Osteoblast (primary cell): ENCODE data around the gene OR8D2. TPM values are rescaled to one million over a fixed set of nuclear protein-coding genes. Genes with fewer than 3 reads are reported as not detected.

Source experiments
- DNase-seq: peaks from one replicate; pipeline ENCODE4 v3.0.0; 2011; ENCODE audit warnings: low spot score, mixed read lengths; ENCODE audit not compliant: insufficient read length; ENCODE audit errors: missing footprints
- H2AFZ ChIP-seq: 2 replicates; pipeline ENCODE4 v1.6.0; 2011; ENCODE audit warnings: mild to moderate bottlenecking, low read length
- H3K27ac ChIP-seq: 2 replicates; pipeline ENCODE4 v1.5.1; 2011; ENCODE audit warnings: mild to moderate bottlenecking, low read depth, low read length, moderate library complexity
- H3K27me3 ChIP-seq: 2 replicates; pipeline ENCODE4 v1.6.0; 2012; ENCODE audit warnings: mild to moderate bottlenecking, control low read depth, inconsistent platforms, low read length, moderate library complexity; ENCODE audit not compliant: insufficient read depth
- H3K36me3 ChIP-seq: 2 replicates; pipeline ENCODE4 v1.5.1; 2011; ENCODE audit warnings: mild to moderate bottlenecking, low read length, control low read depth, moderate library complexity; ENCODE audit not compliant: insufficient read depth
- H3K4me1 ChIP-seq: 2 replicates; pipeline ENCODE4 v1.5.1; 2011; ENCODE audit warnings: mild to moderate bottlenecking, low read length, control low read depth, moderate library complexity; ENCODE audit not compliant: insufficient read depth
- H3K4me2 ChIP-seq: 2 replicates; pipeline ENCODE4 v1.6.0; 2011; ENCODE audit warnings: mild to moderate bottlenecking, low read length; ENCODE audit not compliant: insufficient read depth
- H3K4me3 ChIP-seq: fragments of 200-600 bp; sonication (generic); 3 replicates; pipeline ENCODE4 v1.5.1; 2012; ENCODE audit warnings: mild to moderate bottlenecking, low read length, inconsistent platforms; ENCODE audit not compliant: insufficient read depth
- H3K79me2 ChIP-seq: 2 replicates; pipeline ENCODE4 v1.6.0; 2012; ENCODE audit warnings: mild to moderate bottlenecking, low read length, control low read depth, inconsistent platforms; ENCODE audit not compliant: insufficient read depth
- H3K9me3 ChIP-seq: 2 replicates; pipeline ENCODE4 v1.5.1; 2011; ENCODE audit warnings: low read depth, low read length, control low read depth
- H4K20me1 ChIP-seq: 2 replicates; pipeline ENCODE4 v1.6.0; 2012; ENCODE audit warnings: mild to moderate bottlenecking, low read length, control low read depth; ENCODE audit not compliant: insufficient read depth
- CTCF ChIP-seq: IDR thresholded peaks from 2 replicates; pipeline ENCODE4 v1.5.1; 2011; ENCODE audit warnings: mild to moderate bottlenecking, low read depth, low read length, moderate library complexity; ENCODE audit errors: extremely low read depth
- total RNA-seq: library from RNA; depleted of rRNA; stranded (reverse); fragments of >200 nt; gene quantifications from 2 replicates; pipeline ENCODE4 v1.2.3, GENCODE V29; 2012

OR8D2 gene
- total RNA-seq = not detected in 2 replicates

- DNase-seq = no peak
- no peaks in the 10 kb centered on the region for H3K4me1 ChIP-seq
- no peak within 1 kb of the TSS for H2AFZ ChIP-seq
- H4K20me1 ChIP-seq = no peaks in the 10 kb centered on the region
- no peaks in the 10 kb centered on the region for H3K27me3 ChIP-seq
- no peak within 1 kb of the TSS for H3K4me2 ChIP-seq
- no peak within 1 kb of the TSS for H3K27ac ChIP-seq
- no peaks in the 10 kb centered on the region for H3K9me3 ChIP-seq
- no peaks in the 10 kb centered on the region for H3K79me2 ChIP-seq
- H3K36me3 ChIP-seq = no peaks in the 10 kb centered on the region
- no peak for TF ChIP-seq CTCF
- no peak within 1 kb of the TSS for H3K4me3 ChIP-seq
Measured at GRCh38 chr11:124320097-124320496, at the start of gene OR8D2. Gene OR8D2, minus strand, starts transcription at chr11:124320197. Its CDS starts 0 bp downstream, at chr11:124320197.

GRCh38 chr11:124359566-124359965 is 39.6 kb upstream of the OR8D2 start:
- Histone ChIP-seq H3K79me2 (no peaks in the 10 kb centered on the region), H3K4me3 (no peak overlapping the region), H3K4me2 (no peak overlapping the region), H3K27ac (no peak overlapping the region), H3K9me3 (no peaks in the 10 kb centered on the region), H3K27me3 (no peaks in the 10 kb centered on the region), H2AFZ (no peak overlapping the region), H4K20me1 (no peaks in the 10 kb centered on the region), H3K4me1 (no peaks in the 10 kb centered on the region), H3K36me3 (no peaks in the 10 kb centered on the region)
- no peak for TF ChIP-seq CTCF
- no peak for DNase-seq

- no peaks in the 10 kb centered on the region for H4K20me1 ChIP-seq
- no peak for DNase-seq
- no peak overlapping the region for H3K27ac ChIP-seq
- TF ChIP-seq CTCF = no peak
- no peaks in the 10 kb centered on the region for H3K4me1 ChIP-seq
- no peaks in the 10 kb centered on the region for H3K36me3 ChIP-seq
- no peaks in the 10 kb centered on the region for H3K9me3 ChIP-seq
- no peak overlapping the region for H2AFZ ChIP-seq
- H3K27me3 ChIP-seq = no peaks in the 10 kb centered on the region
- no peaks in the 10 kb centered on the region for H3K79me2 ChIP-seq
- no peak overlapping the region for H3K4me2 ChIP-seq
- no peak overlapping the region for H3K4me3 ChIP-seq
Measured at GRCh38 chr11:124346311-124346955, 26.4 kb upstream of the OR8D2 start.

- no peak overlapping the region for H3K4me3 ChIP-seq
- H3K27ac ChIP-seq = no peak overlapping the region
- H3K79me2 ChIP-seq = no peaks in the 10 kb centered on the region
- no peak for DNase-seq
- no peaks in the 10 kb centered on the region for H3K4me1 ChIP-seq
- TF ChIP-seq CTCF = no peak
- H3K27me3 ChIP-seq = no peaks in the 10 kb centered on the region
- no peak overlapping the region for H2AFZ ChIP-seq
- no peaks in the 10 kb centered on the region for H3K36me3 ChIP-seq
- no peaks in the 10 kb centered on the region for H4K20me1 ChIP-seq
- H3K9me3 ChIP-seq = no peaks in the 10 kb centered on the region
- no peak overlapping the region for H3K4me2 ChIP-seq
Measured at GRCh38 chr11:124344346-124344745, 24.3 kb upstream of the OR8D2 start.
